Activated CD4-positive, alpha-beta T cell treated with anti-CD3 and anti-CD28 coated beads, Interleukin-2, amount 10 ng/mL, durations not matched to agents 24 days and 14 days (primary cell): ENCODE results near the gene CARD11. TPM values are rescaled to one million over a fixed set of nuclear protein-coding genes. Genes with fewer than 3 reads are reported as not detected.

Source experiments
- DNase-seq: peaks from one replicate; pipeline ENCODE4 v3.0.0; 2022
- H3K27ac Mint-ChIP-seq: one replicate; pipeline ENCODE4 v1.8.0; 2022; ENCODE audit warnings: mild to moderate bottlenecking, mixed read lengths
- H3K27me3 Mint-ChIP-seq: one replicate; pipeline ENCODE4 v1.8.0; 2022; ENCODE audit warnings: mixed read lengths
- H3K36me3 Mint-ChIP-seq: one replicate; pipeline ENCODE4 v1.8.0; 2022; ENCODE audit warnings: low read depth, mild to moderate bottlenecking, mixed read lengths
- H3K4me1 Mint-ChIP-seq: one replicate; pipeline ENCODE4 v1.8.0; 2021; ENCODE audit warnings: mixed read lengths
- H3K4me3 Mint-ChIP-seq: one replicate; pipeline ENCODE4 v1.8.0; 2022; ENCODE audit warnings: mild to moderate bottlenecking, moderate library complexity, mixed read lengths
- H3K9me3 Mint-ChIP-seq: one replicate; pipeline ENCODE4 v1.8.0; 2021; ENCODE audit warnings: mixed read lengths
- intact Hi-C: fragments of 100-400 bp; cut with micrococcal nuclease; formaldehyde crosslinking; loops from one replicate; pipeline ENCODE4 v1.15.1; 2023
- total RNA-seq: library from RNA; stranded (reverse); gene quantifications from 2 replicates; pipeline ENCODE4 v1.2.3, GENCODE V29; 2022

CARD11 gene
- 93.4 and 96.2 TPM in 2 replicates for total RNA-seq

DNA sequence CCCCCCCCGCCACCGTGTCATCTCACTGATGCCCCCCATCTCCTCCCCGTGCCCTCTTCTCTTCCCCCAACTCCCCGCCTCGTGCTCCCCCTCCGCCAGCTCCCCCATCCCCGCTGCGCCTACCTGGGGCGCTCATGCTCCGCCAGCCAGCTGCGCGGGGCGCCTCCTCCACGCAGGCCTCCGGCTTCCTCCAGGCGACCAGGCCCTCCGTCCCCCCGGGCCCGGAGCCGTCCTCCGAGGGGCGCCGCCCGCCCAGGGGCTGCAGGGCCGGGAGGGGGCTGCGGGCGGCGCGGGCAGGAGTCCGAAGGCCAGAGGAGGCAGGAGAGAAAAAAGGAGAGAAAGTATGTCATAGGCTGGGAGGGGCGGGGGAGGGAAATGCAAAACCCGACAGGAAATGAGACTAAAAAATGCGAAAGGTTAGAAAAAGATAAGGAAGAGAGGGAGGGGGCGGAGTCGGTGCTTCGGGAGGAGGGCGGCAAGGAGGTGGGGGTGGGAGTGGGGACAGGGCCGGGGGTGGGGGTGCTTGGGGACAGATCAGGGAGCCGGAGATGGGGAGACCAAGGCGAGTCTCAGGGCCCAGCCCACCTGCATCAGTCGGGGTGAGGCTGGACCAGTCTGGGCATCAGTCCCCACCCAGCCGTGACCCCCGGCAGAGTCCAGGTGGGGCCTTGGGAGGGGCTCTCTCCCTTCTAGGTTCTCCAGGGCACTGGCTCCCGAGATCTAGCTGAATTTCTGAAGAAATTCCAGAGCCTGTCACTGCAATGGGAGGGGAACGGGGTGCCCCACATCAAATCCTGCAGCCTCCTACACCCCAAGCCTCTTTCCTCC is at the start of gene CARD11:
Gene CARD11, minus strand, starts transcription at position 324 of the 828 bp plus-strand sequence. CDS start 85,361 bp downstream, outside the sequence.
- Mint-ChIP-seq H3K27ac (peak within 1 kb of the TSS; percentile 94), H3K27me3 (no peaks in the 10 kb centered on the region), H3K4me1 (peaks cover 33% of the 10 kb centered on the region), H3K4me3 (peak within 1 kb of the TSS; percentile 96), H3K36me3 (peaks cover 25% of the 10 kb centered on the region), H3K9me3 (no peaks in the 10 kb centered on the region)
- DNase-seq: peak; percentile 87
- intact Hi-C loops: loop anchor here (1.0 to 5.0 kb wide), 6 partner anchors 15 to 151 kb away; no protein-coding TSS in a partner anchor

DNA sequence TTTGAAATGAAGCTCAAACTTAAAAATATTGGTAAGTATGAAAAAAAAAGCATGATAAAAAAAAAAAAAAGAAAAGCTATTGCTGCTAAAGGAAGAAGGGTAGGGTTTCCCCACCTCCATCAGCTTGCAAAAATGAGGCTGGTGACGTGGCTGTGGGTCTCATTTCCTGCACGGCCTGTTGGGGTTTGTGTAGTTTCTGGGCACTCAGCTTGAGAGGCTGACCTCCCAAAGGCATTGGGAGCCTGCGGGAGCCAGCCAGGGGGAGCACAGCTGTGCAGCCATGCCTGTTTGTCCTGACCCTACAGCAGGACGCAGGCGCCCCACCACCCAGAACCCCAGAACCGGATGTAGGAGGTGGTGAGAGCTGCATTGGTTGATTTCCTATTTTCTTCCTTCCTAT is 48.8 kb upstream of the CARD11 start:
- Mint-ChIP-seq H3K4me1 (peaks cover 51% of the 10 kb centered on the region), H3K36me3 (peaks cover 4% of the 10 kb centered on the region), H3K27me3 (no peaks in the 10 kb centered on the region), H3K4me3 (peak overlapping the region; percentile 22), H3K9me3 (no peaks in the 10 kb centered on the region), H3K27ac (peak overlapping the region; percentile 86)
- intact Hi-C loops: loop anchor here (5.0 to 10.0 kb wide), 2 partner anchors 115 to 318 kb away; no protein-coding TSS in a partner anchor
- DNase-seq: peak; percentile 93

DNA sequence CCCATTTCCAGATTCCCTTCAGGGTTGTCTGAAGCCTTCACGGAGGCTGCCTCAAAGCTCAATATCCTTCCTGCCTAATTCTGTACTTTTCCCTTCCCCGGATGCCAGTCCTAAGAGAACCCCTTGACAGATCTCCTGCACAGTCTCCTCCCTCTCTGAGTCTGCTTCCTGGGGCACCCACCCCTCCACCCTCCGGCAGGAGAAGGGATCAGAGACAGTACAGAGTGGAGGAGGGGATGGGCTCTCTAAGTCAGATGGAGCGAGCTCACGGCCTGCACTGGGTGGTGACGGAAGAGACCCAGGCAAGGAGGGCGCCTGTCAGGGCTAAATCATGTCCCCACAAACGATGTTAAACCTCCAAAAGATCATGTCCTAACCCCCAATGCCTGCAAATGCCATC is 48.0 kb upstream of the CARD11 start:
- intact Hi-C loops: loop anchor here (5.0 to 10.0 kb wide), 2 partner anchors 114 to 317 kb away; no protein-coding TSS in a partner anchor
- no peaks in the 10 kb centered on the region for H3K9me3 Mint-ChIP-seq
- peaks cover 4% of the 10 kb centered on the region for H3K36me3 Mint-ChIP-seq
- peak overlapping the region; percentile 86 for H3K27ac Mint-ChIP-seq
- peaks cover 49% of the 10 kb centered on the region for H3K4me1 Mint-ChIP-seq
- no peaks in the 10 kb centered on the region for H3K27me3 Mint-ChIP-seq
- DNase-seq: peak; percentile 61
- H3K4me3 Mint-ChIP-seq: peak overlapping the region; percentile 22

GRCh38 chr7:3089493-3089892 is 45.8 kb upstream of the CARD11 start:
- DNase-seq: peak; percentile 67
- Mint-ChIP-seq H3K36me3 (no peaks in the 10 kb centered on the region), H3K9me3 (no peaks in the 10 kb centered on the region), H3K27ac (no peak overlapping the region), H3K4me3 (no peak overlapping the region), H3K27me3 (peaks cover 3% of the 10 kb centered on the region), H3K4me1 (peaks cover 34% of the 10 kb centered on the region)
- intact Hi-C loops: loop anchor here (1.0 kb wide), 1 partner anchor 66 kb away; no protein-coding TSS in a partner anchor

DNA sequence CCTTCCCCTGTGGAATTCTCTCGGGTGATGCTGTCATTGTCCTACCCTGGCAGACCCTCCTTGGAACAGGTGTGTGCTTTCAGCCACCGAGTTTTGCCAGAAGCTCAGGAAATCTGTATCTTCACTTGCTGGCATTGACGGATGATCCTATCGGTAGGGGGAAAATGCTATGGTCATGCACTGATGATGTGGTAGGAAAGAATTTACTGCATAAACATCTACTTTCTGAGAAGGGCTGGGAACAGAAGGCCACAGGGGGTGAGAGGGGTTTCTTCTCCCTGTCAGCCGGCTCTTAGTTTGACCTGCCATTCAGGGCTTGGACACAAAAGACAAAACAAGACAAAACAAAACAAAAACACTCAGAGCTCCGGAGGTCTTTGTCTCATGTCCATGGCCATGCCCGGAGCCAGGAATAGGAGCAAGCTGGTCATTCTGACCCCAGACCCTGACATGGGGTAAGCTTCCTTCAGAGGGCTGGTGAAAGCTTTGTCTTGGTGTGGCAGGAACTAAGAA is 43.6 kb upstream of the CARD11 start:
- Mint-ChIP-seq H3K36me3 (no peaks in the 10 kb centered on the region), H3K27ac (no peak overlapping the region), H3K9me3 (no peaks in the 10 kb centered on the region), H3K27me3 (peaks cover 3% of the 10 kb centered on the region), H3K4me3 (no peak overlapping the region), H3K4me1 (peaks cover 19% of the 10 kb centered on the region)
- intact Hi-C loops: no loop called here
- DNase-seq: no peak

GRCh38 chr7:3083350-3083749 is 39.7 kb upstream of the CARD11 start:
- H3K4me1 Mint-ChIP-seq: no peaks in the 10 kb centered on the region
- H3K27ac Mint-ChIP-seq: no peak overlapping the region

GRCh38 chr7:3082831-3083230 is 39.2 kb upstream of the CARD11 start:
- intact Hi-C loops: no loop called here
- DNase-seq: no peak
- Mint-ChIP-seq H3K4me1 (no peaks in the 10 kb centered on the region), H3K27ac (no peak overlapping the region), H3K27me3 (peaks cover 3% of the 10 kb centered on the region), H3K9me3 (no peaks in the 10 kb centered on the region), H3K4me3 (no peak overlapping the region), H3K36me3 (peaks cover 1% of the 10 kb centered on the region)

More at GRCh38 chr7:3083350-3083749, 39.7 kb upstream of the CARD11 start:
- no peak for DNase-seq
- no peaks in the 10 kb centered on the region for H3K9me3 Mint-ChIP-seq
- peaks cover 1% of the 10 kb centered on the region for H3K36me3 Mint-ChIP-seq
- no peak overlapping the region for H3K4me3 Mint-ChIP-seq
- H3K27me3 Mint-ChIP-seq: peaks cover 3% of the 10 kb centered on the region
- intact Hi-C loops: no loop called here

DNA sequence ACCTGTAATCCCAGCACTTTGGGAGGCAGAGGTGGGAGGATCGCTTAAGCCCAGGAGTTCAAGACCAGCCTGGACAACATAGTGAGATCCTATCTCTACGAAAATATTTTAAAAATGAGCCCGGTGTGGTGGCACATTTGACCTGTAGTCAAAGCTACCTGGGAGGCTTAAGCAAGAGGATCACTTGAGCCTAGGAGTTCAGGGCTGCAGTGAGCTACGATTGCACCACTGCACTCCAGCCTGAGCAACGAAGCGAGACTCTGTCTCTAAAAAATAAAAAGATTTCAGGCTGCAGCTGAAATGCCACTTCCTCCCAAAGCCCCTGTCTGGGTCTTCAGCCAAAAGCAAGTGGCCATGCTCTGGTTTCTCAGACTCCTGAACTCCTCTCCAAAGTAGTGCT is 38.7 kb upstream of the CARD11 start:
- H3K27me3 Mint-ChIP-seq: peaks cover 3% of the 10 kb centered on the region
- H3K27ac Mint-ChIP-seq: no peak overlapping the region
- no peaks in the 10 kb centered on the region for H3K4me1 Mint-ChIP-seq
- no peaks in the 10 kb centered on the region for H3K9me3 Mint-ChIP-seq
- peaks cover 1% of the 10 kb centered on the region for H3K36me3 Mint-ChIP-seq
- no peak overlapping the region for H3K4me3 Mint-ChIP-seq
- intact Hi-C loops: no loop called here
- DNase-seq: no peak

- Mint-ChIP-seq H3K4me1 (no peaks in the 10 kb centered on the region), H3K36me3 (peaks cover 5% of the 10 kb centered on the region), H3K9me3 (no peaks in the 10 kb centered on the region), H3K27me3 (no peaks in the 10 kb centered on the region), H3K27ac (no peak overlapping the region), H3K4me3 (no peak overlapping the region)
- intact Hi-C loops: no loop called here
- no peak for DNase-seq
Observed at GRCh38 chr7:3080106-3080505, 36.4 kb upstream of the CARD11 start.

GRCh38 chr7:3078514-3078913 is 34.8 kb upstream of the CARD11 start:
- H3K9me3 Mint-ChIP-seq: no peaks in the 10 kb centered on the region
- H3K36me3 Mint-ChIP-seq: peaks cover 5% of the 10 kb centered on the region
- no peaks in the 10 kb centered on the region for H3K27me3 Mint-ChIP-seq
- no peaks in the 10 kb centered on the region for H3K4me1 Mint-ChIP-seq
- H3K4me3 Mint-ChIP-seq: no peak overlapping the region
- no peak overlapping the region for H3K27ac Mint-ChIP-seq
- DNase-seq: no peak
- intact Hi-C loops: no loop called here

- H3K36me3 Mint-ChIP-seq: peaks cover 5% of the 10 kb centered on the region
- no peak overlapping the region for H3K27ac Mint-ChIP-seq
- no peak for DNase-seq
- H3K4me3 Mint-ChIP-seq: no peak overlapping the region
- no peaks in the 10 kb centered on the region for H3K27me3 Mint-ChIP-seq
- H3K9me3 Mint-ChIP-seq: no peaks in the 10 kb centered on the region
- intact Hi-C loops: no loop called here
- H3K4me1 Mint-ChIP-seq: peaks cover 2% of the 10 kb centered on the region
Observed at GRCh38 chr7:3076700-3077099, 33.0 kb upstream of the CARD11 start.

GRCh38 chr7:3076163-3076562 is 32.5 kb upstream of the CARD11 start:
- no peak for DNase-seq
- Mint-ChIP-seq H3K9me3 (peaks cover 4% of the 10 kb centered on the region), H3K27ac (no peak overlapping the region), H3K27me3 (no peaks in the 10 kb centered on the region), H3K36me3 (peaks cover 7% of the 10 kb centered on the region), H3K4me3 (no peak overlapping the region), H3K4me1 (peaks cover 2% of the 10 kb centered on the region)
- intact Hi-C loops: no loop called here

GRCh38 chr7:3075441-3075840 is 31.8 kb upstream of the CARD11 start:
- peaks cover 9% of the 10 kb centered on the region for H3K9me3 Mint-ChIP-seq
- H3K4me1 Mint-ChIP-seq: peaks cover 2% of the 10 kb centered on the region
- no peak overlapping the region for H3K4me3 Mint-ChIP-seq
- H3K36me3 Mint-ChIP-seq: peaks cover 11% of the 10 kb centered on the region
- DNase-seq: no peak
- H3K27me3 Mint-ChIP-seq: no peaks in the 10 kb centered on the region
- H3K27ac Mint-ChIP-seq: no peak overlapping the region
- intact Hi-C loops: no loop called here

DNA sequence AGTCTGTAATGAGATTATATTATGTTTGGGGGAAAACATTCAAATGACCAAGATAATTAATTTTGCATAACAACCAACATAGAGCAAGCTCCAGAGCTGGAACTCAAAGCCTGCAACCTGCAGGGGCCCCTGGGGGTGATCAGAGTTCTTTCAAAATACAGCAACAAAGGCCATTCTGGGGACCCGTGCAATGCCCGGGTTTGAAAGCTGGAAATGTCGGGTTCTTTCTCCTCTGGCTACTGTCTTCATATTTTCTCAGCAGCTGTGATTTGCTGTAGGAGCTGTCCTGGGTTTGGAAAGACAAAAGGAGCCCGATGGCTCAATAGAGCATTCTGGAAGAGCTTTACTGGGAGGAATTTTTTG is 30.8 kb upstream of the CARD11 start:
- no peak for DNase-seq
- H3K27ac Mint-ChIP-seq: no peak overlapping the region
- H3K4me3 Mint-ChIP-seq: no peak overlapping the region
- intact Hi-C loops: no loop called here
- no peaks in the 10 kb centered on the region for H3K27me3 Mint-ChIP-seq
- peaks cover 14% of the 10 kb centered on the region for H3K36me3 Mint-ChIP-seq
- peaks cover 14% of the 10 kb centered on the region for H3K9me3 Mint-ChIP-seq
- peaks cover 11% of the 10 kb centered on the region for H3K4me1 Mint-ChIP-seq
